M059J (cell line): ENCODE results near the gene FGG. TPM values are rescaled to one million over a fixed set of nuclear protein-coding genes. Genes with fewer than 3 reads are reported as not detected.
"Not testable (repeated sequence)": the region's sequence is repeated elsewhere in the genome, so short reads cannot be mapped to it uniquely, and the experiment has no call there.

Source experiments
- DNase-seq: peaks from one replicate; pipeline ENCODE4 v3.0.0-alpha.2; 2012; ENCODE audit warnings: low read depth
- total RNA-seq: library from RNA; depleted of rRNA; stranded (reverse); fragments of >200 nt; shearing (Covaris generic); gene quantifications from 2 replicates; pipeline ENCODE4 v1.2.3, GENCODE V29; 2014

The FGG gene
- total RNA-seq, 1 experiment from 2014 or later: not detected

DNA sequence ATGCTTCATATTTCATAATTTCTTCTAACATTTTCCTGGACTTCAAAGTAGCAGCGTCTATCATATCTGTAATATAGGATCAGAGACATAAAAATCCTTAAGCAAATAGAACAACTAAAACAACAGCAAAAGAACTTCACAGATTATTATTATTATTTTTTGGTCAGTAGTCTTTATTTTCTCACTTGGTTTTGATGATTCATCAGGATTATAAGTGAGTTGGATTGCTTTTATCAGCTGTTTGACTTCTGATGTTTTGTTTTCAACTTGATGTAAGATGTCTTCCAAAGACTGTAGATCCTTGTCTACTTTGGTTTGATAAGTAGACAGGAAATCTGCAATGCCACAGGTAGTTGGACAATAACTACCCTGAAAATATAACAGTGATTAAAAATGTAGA is 623 bp downstream of the FGG start:
- DNase-seq: no peak

DNA sequence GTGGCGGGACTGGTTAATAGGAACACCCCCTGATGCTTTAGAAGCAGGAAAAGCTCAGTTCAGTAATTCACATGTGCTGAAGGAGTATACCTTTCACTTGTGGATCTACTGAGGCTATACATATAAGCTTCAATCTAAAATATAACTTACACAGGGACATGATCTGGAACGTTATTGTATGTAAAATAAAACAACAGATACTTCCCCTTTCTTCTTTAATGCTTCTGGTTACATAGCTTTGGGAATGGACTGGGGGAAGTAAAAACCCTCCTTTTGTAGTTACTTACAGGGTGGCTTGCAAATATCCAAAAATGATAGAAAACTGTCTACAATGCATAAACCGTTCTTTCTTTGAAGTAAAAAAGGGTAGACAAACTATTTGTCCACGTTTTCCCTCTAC is 1.9 kb downstream of the FGG start:
- no peak for DNase-seq

DNA sequence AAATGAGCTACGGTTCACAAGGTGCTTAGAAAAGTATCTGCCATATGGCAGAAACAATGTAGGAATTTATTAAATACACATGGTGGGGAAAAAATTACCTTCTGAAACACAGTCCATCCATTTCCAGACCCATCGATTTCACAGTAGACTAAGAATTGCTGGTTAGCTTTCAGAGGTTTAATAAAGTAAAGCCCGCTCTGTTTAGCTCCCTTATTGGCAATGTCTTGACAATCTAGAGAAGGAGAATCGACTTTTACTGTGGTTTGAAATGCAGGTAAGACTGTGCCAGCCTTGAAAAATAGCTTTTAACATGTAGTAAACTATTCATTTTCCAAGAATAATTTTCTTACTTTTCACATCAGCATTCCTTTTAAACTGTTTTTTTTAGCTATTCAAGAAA is 2.9 kb downstream of the FGG start:
- no peak for DNase-seq

DNA sequence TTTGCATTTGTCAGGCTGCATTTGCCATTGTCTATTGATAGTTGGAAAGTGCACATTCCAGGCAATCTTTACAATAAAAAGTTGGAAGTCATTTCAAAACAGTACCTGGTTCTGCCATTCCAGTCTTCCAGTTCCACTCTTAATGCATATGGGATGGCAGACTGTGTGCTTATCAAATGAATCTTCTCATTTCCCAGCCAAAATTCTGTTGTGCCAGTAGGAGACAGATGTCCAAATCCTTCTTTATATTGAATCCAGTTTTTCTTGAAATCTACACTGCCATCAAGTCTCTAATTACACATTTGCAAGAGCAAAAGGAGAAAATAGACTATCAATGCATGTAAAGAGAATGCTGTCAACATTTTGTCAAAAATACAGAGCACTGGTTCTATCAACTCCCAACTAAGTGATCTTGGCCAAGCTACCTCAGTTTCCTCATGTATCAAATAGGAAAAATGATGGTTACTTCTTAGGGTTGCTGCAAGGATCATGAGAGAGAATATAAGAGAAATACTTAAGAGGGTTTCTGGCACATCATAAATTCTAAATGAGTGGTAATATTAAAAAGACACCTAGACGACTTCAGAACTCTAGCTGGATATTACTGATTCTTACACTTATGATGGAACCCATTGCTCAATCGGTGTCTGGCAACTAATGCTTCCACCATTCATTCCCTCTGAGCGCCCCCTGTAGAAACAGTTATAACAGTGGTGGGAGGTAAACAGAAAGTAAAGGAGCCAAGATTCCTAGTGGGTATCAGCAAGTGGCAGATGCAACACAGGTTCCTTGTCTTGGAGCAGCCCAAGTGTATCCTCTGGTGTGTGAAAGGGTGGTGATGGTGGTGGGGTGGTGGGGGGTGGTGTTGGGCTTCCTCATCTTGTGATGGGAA is 3.8 kb downstream of the FGG start:
- no peak for DNase-seq

DNA sequence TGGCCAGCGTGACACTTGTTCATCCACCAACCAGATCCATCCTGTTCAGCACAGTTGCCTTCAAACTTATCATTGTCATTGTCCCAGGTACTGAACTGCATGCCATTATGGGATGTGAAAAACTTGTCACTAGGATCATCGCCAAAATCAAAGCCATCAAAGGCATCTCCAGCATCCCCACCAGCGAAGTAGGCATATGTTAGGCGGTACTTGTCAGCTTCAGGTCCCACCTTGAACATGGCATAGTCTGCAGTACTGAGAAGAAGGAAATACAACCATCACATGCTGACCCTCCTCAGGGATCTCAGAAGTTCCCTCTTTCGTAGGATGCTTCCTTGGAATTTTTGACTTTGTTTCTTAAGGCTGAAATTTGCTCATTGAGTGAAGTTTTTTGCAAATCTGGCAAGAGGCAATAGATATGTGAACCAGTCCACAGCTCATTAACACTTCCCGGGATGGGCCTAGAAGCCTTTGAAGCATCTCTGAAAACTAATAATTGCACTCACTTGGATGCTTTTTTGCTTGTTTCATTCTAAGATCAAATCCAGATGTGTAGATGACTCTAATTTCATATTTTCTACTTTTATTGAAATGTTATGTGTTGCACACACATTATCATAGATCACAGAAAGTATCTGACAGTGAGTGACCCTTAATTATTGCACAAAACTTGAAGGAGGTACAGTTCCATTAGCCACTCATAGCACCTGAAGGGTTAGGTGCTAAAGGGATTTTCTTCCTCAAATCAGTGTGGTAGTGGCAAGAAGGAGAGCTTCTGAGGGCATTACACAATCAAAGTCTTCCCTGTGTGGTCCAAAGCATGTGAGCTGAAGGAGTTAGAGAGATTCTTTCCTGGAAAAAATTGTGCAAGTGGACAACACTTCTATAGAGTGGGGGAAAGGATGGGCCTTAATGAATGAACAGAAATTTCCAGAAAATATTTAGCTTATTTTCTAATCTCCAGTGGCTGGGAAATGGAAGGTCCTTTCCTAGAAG is 5.4 kb downstream of the FGG start:
- DNase-seq: no peak

DNA sequence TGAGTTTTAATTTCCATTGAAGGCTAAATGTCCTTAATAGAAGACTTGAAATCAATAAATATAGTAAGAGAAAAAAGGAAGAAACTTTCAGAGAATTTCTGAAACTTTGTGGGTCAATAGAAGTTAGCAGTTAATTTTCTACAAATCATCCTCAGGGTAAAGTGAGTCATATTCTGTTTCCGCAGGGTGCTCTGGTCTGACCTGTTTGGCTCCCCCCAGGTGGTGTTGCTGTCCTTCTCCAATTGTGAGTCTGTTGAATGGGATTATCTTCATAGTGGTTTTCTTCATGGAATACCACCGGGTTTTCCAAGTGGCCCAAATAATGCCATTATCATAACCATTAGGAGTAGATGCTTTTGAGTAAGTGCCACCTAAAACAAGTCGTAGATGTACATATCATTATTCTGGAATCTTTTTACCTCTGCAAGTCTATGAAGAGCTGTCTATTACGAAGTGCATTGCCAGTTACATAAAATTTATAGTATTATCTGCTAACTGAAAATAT is 7.7 kb downstream of the FGG start:
- no peak for DNase-seq

DNA sequence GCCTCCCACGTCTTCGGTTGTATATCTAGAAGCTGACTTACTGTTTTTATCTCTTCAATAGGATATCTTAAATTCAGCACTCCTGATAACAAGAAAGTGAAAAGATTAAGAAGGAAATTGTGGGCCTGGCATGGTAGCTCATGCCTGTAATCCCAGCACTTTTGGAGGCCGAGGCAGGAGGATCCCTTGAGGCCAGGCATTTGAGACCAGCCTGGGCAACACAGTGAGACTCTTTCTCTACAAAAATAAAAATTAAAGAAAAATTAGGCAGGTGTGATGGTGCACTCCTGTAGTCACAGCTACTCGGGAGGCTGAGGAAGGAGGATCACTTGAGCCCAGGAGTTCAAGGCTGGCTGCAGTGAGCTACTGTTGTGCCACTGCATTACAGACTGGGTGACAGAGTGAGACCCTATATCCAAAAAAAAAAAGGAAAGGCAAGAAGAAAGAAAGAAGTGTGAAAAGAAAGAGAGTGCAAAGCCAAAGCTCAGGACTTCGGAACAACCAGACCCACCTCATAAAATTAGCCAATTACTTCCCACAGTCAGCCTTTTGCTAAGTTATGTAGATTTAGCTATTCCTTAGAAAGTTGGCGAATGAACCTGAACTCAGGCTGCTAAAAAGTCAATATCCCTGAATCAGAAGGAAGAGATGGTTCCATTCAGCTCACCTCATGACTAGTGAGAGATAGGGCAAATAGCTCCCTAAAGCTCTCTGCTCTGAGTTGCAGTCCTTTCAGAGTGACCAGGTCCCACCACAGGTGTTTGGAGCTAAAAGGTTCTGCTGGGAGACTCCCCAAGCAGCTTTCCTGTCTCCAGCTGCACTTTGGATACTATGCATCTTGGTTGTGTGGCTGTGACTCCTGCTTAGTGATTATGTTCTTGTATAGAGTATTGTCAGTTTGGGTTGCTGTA is 9.2 kb downstream of the FGG start:
- DNase-seq: no peak

DNA sequence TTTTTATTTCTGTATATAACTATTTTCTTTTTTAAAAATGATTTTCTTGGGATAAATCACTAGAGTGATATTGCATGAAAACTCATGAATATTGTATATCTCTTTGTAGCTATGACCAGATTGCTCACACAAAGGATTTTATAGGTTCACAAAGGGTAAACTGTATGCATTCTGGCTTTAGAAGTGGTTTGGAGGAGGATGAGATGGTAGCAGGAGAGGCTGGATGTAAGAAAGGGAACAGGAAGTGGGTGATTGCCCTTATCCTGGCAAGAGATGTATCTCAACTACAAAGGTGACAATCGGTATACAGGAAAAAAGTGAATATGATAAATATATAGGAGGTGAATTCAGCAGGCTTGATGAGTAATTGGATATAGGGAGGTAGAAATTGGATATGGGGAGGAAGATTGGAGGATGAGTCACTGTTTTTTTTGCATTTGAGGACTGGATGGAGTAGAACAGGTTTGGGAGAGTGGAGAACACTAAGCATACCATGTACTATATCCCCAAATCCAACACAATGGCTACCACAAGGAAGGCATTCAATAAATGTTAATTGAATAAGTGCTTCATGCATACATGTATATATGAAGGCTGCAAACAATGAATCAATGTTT is 9.9 kb downstream of the FGG start:
- no peak for DNase-seq

DNA sequence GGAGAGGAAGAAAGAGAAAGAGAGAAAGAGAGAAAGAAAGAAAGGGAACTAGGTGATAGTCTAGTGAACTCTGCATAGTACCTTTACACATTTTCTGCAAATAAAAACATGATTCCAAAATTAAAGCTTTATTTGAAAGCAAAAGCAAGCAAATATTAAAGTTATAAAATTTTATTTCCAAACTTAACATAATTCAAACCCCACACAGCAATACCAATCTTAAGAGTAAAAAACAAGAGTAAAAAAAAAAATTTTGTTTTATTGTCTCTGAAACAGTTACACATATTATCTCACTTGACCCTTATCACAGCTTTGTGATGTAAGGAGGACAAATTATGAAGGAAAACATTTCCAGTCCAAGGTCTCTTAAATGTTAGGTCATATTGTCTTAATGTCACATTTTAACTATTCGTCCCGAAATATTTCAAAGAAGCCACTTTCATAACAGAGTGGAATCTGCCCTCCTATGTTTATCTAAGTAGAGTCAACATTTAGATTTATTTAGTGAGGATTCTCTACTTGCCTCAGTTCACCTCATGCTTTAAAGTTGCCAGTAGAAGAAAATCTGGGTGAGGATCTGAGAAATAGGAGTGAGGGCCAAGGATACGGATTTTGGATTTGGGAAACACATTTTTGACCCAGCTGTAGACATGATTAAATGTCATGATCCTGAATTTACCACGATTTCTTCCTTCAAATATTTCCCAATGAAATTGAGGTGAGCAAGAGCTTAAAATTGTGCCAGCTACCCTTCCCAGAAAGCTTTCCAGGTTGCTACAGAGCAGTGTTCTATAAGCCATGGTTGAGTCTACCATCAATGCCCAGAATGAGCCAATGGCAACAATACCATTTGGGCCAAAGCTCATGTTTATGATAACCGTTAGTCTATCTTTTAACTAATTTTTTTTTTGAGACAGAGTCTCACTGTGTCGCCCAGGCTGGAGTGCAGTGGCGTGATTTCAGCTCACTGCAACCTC is 14.4 kb downstream of the FGG start:
- DNase-seq: no peak

DNA sequence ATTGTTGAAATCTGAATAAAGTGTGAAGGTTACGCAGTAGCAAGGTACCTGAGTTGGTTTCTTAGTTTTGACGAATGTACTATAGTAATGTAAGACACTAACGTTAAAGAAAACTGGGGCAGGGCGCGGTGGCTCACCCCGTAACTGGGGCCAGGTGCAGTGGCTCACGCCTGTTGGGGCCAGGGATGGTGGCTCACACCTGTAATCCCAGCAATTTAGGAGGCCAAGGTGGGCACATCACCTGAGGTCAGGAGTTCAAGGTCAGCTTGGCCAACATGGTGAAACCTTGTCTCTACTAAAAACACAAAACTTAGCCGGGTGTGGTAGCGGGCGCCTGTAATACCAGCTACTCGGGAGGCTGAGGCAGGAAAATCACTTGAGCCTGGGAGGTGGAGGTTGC is 15.2 kb downstream of the FGG start:
- DNase-seq: not testable (repeated sequence)

DNA sequence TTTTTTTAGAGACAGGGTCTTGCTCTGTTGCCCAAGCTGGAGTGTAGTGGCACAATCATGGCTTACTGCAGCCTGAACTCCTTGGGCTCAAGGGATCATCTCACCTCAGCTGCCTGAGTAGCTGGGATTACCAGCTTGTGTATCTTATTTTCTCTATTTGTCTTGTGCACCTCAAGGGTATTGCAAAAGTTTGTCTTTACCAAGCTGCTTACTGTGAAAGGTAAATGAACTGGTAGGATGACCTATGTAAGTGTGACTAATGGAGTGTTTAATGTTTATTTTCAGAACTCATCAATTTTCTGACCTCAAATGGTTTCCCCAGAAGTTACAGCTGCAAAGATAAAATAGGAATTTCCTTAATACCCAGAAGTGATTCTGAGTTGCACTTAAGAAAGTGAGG is 16.6 kb downstream of the FGG start:
- no peak for DNase-seq

DNA sequence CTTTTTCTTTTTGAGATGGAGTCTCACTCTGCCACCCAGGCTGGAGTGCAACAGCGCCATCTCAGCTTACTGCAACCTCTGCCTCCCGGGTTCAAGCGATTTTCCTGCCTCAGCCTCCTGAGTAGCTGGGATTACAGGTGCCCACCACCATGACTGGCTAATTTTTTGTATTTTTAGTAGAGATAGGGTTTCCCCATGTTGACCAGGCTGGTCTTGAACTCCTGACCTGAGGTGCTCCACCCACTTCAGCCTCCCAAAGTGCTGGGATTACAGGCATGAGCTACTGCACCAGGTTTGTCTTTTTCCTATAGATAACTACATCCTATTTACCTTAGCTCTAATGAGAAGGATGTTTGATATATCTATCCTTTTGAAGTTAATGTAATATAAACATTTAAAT is 18.1 kb downstream of the FGG start:
- DNase-seq: not testable (repeated sequence)

DNA sequence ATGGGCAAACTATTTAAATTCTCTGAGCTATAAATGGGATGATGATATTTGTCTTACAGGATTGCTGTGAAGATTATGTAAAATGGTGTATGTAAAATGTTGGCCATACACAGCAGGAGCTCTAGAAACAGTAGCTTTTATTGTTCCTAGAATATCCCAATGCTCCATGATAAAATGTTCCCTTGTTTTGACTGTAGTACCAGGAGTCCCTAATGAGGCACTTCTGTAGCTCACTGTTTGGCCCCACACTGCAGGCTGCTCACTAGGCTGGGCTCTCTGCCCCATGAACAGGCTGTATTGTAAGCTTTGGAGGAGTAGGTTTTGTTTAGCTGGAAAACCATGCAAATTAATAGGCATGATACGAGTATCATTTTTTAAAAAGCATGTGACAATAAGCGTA is 18.6 kb downstream of the FGG start:
- no peak for DNase-seq

DNA sequence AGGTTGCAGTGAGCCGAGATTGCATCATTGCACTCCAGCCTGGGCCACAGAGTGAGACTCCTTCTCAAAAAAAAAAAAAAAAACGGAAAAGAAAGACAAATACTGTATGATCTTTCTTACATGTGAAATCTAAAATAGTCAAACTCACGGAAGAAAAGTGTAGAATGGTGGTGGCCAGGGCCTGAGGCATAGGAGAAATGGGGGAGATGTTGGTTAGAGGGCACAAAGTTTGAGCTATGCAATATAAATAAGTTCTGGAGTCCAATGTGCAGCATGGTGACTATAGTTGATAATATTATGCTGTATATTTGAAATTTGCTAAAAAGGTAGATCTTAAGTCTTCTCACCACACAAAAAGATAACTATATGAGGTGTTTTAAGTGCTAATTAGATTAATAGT is 20.6 kb downstream of the FGG start:
- DNase-seq: no peak

DNA sequence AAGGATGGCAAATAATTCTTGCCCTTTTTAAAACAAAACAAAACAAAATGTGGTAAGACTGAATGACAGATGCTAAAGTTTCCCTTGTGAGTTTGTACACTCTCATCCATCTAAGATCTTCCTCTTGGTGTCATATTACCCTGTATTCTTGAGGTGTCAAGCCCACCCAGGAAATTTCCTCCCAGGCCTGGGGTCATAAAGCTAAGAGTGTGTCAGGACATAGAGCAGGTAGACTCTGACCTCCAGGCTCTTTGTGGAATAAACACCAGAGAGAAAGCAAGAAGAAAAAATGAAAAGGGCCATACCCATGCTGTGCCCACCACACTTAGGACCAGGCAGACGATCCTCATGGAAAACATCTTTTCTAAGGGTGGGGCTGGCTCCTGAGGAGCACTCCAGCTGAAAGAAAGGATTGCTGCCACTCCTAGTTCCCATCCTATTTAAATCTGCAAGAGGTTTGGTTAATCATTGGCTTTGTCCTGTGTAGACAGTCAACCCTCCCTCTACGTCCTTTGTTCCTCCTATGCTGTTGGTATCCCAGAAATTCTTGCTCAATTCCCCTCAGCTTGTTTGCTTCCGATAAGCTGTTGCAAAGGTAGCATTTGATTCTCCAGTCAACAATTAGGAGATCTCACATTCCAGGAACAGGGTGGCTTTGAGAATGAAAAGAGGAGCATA is 22.0 kb downstream of the FGG start, which contains the start of gene FGA:
Gene FGA, minus strand, starts transcription at position 414 of the 678 bp plus-strand sequence. Its CDS starts 55 bp downstream, at position 359.
- no peak for DNase-seq

DNA sequence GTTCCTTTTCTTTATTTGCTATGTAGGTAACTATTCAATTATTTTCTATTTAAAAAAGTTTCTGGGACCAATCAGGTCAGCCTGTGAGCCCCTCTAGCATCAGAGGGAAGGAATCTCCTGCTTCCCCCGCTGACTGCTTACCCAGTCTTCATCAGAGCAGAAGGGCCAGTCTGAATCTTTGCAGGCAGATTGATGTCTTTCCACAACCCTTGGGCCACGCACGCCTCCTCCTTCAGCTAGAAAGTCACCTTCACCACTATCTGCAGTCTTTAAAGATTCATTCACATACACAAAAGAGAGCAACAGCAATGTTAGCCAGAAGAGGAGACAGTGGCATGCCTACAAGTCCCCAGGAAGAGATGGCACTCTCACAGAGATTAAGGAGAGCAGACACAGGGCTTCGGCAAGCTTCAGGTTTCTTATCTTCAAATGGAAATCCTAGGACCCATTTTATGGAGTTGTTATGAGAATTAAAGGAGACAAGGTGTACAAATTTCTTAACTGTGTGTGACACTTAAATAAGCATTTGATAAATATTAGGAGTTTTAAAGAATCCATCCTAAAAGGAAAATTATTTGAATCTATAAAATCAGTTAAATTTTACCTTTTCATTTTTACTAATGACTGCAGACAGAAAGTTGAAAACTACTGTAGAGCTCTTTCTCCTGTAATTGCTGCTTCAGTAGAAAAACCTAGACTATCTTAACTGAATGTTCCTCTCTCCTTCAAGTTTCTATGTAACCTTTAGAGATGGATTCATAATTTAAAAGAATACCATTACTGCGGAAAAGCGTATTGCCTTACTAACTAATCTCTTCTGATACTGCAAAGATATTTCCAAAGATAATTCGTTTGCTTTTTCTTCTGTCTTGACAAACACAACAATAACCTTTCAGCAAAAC is 22.9 kb downstream of the FGG start:
- DNase-seq: no peak

DNA sequence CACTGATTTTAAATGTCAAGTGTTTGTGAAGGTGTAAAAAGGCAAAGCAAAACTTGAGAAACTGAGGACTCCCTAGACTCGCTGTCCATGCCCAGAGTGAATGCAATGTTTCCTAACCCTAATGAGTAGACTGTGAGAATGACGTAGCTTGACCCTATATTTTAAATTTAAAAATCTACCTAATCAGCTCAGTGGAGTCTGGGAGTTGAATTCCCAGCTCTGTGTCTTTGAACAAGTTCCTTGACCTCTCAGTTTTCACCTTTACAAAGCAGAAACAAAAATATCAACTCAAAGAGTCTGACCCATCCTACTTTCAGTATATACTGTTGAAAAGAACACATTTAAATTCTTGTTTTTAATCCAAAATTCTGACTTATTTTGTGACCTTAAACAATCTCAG is 24.3 kb downstream of the FGG start:
- DNase-seq: no peak
